Daoy (cell line): Measurements from ENCODE around the gene PNMA6F. TPM values are rescaled to one million over a fixed set of nuclear protein-coding genes. Genes with fewer than 3 reads are reported as not detected.
"Not testable (repeated sequence)": the region's sequence is repeated elsewhere in the genome, so short reads cannot be mapped to it uniquely, and the experiment has no call there.

Source experiments
- DNase-seq: peaks from one replicate; pipeline ENCODE4 v3.0.0-alpha.2; 2015; ENCODE audit warnings: low read depth
- total RNA-seq: library from RNA; depleted of rRNA; stranded (reverse); fragments of >200 nt; shearing (Covaris generic); gene quantifications from 2 replicates; pipeline ENCODE4 v1.2.3, GENCODE V29; 2014

The PNMA6F gene
- total RNA-seq, 1 experiment from 2014 or later, result not detected

DNA sequence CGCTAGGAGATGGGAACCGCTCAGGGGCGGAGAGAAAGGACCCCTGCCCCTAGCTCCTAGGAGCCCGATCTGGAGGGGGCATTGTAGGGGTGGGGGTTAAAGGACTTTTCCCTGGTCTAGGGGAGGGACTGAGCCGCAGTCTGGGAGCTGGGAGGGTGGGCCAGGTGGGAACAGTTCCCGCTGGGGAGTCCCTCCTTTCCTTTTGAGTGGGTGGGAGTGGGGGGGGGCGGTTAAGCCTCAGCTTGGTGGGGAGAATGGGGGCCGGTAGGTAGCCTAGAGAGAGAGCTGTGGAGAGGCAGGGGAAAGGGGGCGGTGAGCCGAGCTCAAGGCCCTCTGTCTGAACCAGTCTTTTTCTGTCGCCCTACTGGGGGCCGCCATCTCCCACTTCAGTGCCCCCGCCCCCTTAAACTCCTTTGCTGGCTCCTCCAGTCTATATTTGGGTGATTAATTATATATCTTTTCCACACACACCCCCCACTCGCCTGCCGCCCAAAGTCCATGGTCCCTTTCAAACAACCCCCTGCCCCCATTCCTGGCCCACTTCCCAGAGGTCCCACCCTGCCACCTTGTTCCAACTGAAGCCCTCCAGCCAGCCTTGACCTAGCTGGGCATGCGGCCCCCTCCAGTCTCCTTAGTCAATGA lies 13.2 kb upstream of the PNMA6F start:
- DNase-seq, result no peak

DNA sequence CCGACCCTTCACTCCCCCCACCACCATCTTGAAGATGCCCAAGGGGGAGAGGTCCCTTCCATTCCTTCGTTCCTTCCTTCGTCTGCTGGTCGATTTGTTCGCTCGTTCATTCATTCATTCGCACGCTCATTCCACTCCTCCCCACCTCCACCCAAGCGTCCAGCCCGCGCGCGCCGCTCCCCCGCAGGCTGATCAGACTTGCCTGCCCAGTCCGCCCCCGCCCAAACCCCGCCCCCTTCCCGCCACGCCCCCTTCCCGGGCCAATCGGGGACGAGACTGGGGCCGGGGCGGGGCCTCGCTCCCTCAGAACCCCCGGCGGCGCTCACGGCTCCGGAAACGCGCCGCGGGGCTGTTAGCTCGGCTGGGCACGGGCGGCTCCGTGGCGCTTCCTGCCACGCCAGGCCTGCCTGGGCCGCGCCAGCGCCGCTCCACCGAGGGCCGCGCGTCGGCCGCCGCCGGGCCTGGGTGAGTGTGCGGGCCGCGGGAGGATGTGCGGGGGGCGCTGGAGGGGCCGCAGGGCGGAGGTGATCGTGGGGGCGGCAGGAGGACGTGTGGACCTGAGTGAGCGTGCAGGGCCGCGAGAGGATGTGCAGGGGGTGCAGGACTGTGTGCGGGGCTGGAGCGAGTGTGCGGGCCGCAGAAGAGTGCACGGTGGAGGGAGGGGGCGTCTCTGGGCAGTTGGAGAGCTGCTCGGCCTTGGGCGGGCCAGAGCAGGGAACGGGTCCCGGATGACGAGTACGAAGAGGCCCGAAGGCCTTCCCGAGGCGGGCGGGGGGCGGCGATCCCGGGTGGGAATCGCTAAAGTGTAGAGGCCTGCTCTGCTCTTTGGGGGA lies 12.5 kb upstream of the PNMA6F start, which contains the start of gene ZNF275:
ZNF275 (plus strand) TSS at position 333 of the 833 bp plus-strand sequence. CDS start 2,527 bp downstream, outside the sequence.
- DNase-seq, result peak; percentile 81

DNA sequence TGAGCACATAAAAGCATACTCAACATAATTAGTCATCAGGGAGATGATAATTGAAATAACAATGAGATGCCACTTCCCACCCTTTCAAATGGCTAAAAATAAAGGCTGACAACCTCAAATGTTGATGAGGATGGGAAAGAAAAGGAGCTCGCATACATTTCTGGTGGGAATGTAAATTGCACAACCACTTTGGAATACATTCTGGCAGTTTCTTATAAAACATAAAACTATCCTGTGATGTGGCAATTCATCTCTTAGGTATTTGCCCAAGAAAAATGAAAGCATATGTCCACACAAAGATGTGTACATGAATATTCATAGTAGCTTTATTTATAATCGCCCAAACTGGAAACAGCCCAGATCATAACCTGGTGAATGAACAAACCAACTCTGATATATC lies 11.7 kb upstream of the PNMA6F start:
- DNase-seq, result no peak

DNA sequence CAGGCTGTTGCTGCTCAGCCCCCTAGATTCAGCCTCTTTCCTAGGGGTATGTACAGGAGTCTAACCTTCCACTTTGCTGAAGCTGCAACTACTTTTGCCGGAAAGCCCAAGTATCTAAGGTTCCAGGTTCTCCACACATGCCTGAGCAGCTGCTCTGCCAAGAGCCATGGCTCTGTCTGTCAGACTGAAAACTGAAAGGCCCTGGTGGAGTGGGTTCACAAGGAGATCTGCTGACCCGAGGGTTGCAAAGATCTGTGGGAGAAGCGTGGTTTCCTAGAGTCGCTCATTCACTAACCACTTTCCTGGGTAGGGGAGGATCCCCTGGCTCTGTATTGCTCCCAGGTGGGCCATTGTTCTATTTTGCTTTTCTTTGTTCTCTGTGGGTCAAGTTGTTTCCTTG lies 6.0 kb upstream of the PNMA6F start:
- no peak for DNase-seq

GRCh38 chrX:153320555-153321184 lies 897 bp downstream of the PNMA6F start:
- no peak for DNase-seq

- DNase-seq, result not testable (repeated sequence)
Observed at GRCh38 chrX:153320047-153320443, 1.5 kb downstream of the PNMA6F start.

GRCh38 chrX:153319295-153320046 lies 2.1 kb downstream of the PNMA6F start:
- DNase-seq, result no peak

DNA sequence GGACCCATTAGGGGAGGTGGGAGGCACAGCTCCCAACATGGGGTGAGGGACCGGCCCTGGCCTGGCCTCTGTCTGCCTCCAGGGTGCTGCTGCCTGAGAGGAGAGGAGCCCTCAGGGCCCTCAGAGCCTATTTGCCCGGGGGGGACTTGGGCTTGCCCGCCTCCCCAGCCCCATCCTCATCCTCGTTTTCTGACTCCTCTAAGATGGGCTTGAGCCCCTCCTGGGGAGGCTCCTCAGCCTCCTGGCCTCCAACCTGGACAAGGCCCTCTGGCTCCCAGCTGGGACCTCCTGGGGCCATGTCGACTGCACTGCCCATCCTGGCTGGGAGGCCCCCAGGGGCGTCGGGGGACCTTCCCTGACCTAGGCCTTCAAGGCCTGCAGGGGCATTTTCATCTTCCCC lies 2.8 kb downstream of the PNMA6F start:
- no peak for DNase-seq

DNA sequence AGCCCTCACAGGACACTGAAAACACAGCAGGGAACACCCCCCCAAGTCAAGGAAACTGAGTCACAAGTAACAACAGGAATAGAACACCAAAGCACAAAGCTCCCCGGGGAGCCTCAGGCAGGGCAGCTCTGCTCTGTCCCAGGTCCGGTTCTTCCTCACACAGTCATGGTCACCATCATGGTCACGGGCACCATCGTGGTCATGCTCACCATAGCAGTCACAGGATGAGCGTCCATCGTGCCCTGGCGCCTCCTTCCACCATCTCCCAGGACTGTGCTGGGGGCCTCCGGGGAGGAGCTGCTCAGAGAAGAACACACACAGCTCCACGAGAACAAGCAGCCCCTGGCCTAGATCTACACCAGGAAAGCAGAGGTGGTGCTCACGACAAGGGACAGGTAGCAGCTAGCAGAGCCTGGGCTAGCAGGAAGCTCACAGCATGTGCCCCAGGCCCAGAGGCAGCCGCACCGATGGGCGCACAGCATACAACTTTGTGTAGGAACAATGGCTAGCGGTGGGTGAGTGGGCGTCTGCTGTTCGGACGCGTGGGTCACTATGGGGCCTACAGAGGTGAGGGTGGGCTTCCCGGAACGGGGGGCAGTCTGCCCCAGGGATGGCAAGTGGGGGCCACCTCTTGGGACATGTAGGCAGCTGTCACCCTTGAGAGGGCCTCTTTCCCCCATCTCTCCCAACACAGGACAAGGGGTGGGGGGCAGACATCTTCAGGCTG lies 3.4 kb downstream of the PNMA6F start:
- DNase-seq, result no peak

DNA sequence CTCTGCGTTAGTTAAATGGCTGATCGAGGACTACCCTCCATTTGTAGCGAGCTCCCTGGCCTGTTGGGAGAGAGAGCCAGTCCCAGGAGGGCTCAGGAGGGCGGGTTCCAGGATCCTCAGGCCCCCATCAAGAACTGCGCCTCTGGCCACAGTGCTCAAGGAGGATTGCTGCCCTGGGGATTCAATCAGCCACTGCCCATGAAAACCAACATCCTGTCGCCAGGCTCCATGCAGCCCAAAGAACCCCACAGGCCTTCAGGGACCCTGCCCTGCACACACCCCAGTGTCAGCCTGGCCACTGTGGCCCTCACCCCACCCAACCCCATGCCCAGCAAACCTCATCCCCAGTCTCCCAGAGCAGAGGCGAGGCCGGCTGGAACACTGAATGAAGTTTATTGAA lies 4.3 kb downstream of the PNMA6F start:
- DNase-seq, result no peak

DNA sequence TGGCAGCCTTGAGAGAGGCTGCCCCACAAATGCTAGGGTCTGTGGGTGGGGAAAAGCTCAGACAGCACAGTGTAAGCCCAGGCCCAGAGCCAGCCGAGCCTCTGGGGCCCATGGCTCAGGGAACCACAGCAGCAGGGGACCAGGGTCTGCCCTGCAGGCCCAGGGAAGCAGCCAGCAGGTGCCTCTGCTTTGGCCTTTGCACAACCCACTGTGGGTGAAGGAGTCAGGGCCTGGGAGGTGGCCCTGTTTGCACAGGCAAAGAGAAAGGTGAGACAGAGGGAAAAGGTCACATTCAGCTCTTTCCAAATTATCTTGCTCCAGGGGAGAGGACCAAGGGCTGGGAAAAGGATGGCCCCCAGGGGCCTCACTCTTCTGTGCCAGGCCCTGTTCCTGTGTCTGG lies 8.7 kb downstream of the PNMA6F start:
- DNase-seq, result no peak

GRCh38 chrX:153312041-153312440 lies 9.5 kb downstream of the PNMA6F start:
- DNase-seq, result no peak

DNA sequence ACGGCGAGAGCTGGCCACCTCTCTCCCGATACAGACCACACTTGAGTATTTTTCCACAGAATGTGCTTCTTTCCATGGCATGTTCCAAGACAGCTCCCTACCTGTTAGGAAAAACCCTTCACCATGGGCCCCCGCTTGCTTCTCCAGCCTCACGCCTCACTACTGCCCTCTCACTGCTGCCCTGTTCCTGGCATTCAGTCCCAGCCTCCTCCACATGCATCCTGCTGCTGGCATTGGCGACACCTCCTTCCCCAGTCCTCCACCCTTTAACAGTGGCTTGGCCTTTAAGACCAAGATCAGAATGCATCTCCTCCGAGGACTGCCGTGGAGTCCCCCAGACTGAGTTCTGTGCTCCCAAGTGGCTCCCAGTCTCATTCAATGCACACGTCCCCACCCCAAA lies 10.7 kb downstream of the PNMA6F start:
- DNase-seq, result no peak

DNA sequence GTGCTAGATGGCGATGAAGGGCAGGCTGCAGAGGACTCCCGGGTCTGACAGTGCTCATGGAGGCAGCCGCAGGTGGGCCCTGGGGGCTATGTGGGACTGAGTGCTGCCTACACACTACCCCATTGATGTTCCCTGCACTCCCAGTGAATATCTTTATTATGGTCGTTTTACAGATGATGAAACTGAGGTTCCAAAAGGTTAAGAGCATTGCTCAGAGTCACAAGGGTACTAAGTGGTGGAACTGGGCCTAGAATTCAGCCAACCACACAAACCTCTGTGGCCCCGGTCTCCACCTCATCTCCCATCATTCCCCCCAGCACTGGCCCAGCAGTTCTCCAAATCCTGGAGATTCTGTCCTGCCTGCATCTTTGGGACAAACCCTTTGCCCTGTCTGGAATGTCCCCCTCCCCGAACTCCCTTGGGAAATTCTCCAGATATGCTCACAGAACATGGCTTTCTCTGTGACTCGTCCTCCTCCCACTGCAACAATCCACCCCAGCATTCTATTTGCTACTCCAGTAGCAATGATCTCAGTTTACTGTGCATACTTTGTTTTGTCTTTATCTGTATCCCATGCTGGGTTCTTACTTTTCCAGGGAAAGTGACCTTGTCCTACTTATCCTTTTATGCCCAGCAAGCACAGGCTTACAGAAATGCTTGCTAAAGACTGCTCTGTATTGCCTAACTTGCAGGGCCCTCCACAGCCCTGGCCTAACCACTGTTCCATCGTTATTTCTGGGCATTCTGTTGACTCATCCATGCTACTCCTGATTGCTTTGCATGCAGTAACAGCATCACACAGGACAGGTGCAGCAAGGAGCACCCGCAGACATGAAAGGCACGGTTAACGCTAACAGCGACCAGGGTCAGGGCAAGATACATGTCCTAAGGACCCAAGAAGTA lies 14.0 kb downstream of the PNMA6F start:
- no peak for DNase-seq

- no peak for DNase-seq
Observed at GRCh38 chrX:153306527-153307115, 14.9 kb downstream of the PNMA6F start.

GRCh38 chrX:153305972-153306371 lies 15.6 kb downstream of the PNMA6F start:
- DNase-seq, result peak; percentile 17

DNA sequence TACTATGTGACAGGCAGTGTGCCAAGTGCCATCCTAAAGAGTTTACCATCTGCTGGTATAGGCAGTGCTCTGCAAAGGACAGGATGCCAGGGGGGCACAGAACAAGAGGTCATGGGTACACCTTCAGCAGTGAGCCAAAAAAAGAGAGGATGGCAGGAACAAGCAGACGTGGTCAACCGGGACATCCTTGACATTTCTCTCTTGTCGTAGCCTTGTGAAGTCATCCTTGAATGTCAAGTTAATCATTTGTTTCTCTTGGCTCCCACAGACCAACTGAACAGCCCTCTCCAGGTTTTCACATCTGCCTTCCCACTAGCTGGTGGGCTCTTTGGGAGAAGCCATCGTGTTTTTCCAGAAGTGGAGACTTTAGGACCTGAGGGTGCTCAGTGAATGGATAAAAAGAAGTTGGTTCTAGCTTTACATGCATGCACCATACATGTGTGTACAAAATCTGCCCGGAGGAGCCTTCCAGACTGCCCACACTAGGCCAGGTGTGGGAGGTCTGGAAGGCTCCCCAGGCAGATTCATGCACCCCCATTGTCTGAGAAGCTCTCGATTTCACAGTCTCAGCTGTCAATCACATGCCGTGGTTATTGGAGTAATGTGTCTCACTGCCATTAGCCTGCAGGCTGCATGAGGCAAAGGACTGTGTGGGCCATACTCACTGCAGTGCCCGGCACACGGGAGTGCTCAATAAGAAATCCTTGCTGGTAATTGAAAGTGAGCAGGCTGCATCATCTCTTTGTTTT lies 16.4 kb downstream of the PNMA6F start:
- DNase-seq, result no peak

DNA sequence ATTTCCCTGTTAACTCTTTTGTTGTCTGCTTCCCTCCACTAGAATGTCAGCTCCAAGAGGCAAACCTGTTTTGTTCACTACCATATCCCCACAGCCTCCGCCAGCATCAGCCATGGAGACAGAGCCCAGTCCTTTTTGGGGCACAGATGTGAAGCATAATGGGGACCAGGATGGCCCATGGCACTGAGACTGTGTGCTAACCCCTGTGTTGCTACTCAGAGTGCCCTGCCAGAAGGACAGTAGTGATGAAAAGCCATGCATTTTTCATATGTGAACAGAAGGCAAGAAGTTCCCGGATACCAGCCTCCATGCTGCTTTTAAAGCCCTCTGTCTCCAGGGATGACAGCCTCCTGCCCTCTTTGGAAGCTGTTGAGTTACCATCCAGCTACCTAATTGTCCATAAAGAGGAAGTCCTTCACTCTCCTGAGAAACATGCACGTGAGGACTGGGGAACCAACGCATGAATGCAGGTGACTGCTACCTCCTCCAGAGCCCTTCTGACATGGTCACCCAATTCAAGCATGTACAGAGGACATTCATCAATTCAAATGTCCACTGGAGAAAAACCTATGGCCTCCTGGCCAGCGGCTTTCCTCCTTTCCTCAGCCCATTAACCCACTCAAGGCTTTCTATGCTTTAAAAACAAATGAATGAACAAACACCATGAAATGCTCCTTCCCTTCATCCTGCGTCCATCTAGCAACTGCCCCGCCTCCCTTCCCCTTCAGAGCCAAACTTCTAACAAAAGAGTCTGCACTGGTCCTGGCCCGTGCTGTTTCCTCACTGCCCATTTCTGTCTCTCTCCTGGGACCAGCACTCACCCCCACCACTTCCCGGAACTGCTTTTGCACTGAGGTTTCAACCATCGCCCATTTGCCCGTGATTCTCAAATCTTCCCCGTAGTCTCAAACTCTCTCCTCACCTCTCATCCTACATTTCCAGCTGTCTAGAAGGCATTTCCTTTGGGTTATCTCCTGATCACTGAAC lies 18.0 kb downstream of the PNMA6F start:
- no peak for DNase-seq
